Measurements from ENCODE around the gene INSR. TPM values are rescaled to one million over a fixed set of nuclear protein-coding genes. Genes with fewer than 3 reads are reported as not detected.

The INSR gene
- total RNA-seq, 1 experiment from 2014 or later = 22.6 TPM

DNA sequence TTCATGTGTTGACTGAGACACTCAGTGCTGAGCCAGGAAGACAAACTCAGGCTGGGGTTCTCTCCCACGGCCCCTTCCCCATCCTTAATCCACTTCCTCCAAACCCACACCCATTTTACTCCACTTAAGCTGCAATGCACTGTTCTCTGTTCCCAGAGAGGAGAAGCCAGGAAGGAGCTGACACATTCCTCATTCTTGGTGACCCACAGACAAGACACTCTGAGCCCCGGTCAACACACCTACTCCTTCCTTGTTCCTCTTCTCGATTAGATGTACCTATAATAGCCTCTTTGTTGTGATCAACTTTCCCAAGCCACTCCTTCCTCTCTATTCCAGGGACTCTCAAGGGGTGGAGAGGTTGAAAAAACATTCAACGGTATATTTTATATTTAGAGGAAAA, 47.1 kb downstream of the INSR start:
- no peaks in the 10 kb centered on the region for H3K9me3 ChIP-seq
- H3K36me3 Mint-ChIP-seq (ENCODE audit: insufficient read depth, unreplicated experiment) = no peaks in the 10 kb centered on the region
- CTCF ChIA-PET = no interaction called here
- H3K4me1 ChIP-seq = no peaks in the 10 kb centered on the region
- H3K36me3 ChIP-seq (ENCODE audit: control insufficient read depth, insufficient read depth, low read length) = no peaks in the 10 kb centered on the region
- H3K27me3 ChIP-seq (replicated peaks; ENCODE audit: control insufficient read depth, insufficient read depth, low read length) = no peaks in the 10 kb centered on the region
- no peaks in the 10 kb centered on the region for H3K27me3 Mint-ChIP-seq (ENCODE audit: insufficient read depth, unreplicated experiment)
- H3K4me3 Mint-ChIP-seq (ENCODE audit: unreplicated experiment) = no peak overlapping the region
- no peak overlapping the region for H3K4me3 ChIP-seq (ENCODE audit: low read depth, low read length)
- BruUV-seq (replicated peaks) = no TSS peak
- DNase-seq = no peak
- POLR2A ChIA-PET = interaction anchor here (1.0 kb wide), 1 partner anchor 405 kb away, joined by 3 read pairs; no protein-coding TSS in a partner anchor
- H3K9me3 Mint-ChIP-seq (ENCODE audit: unreplicated experiment) = no peaks in the 10 kb centered on the region
- H3K27ac Mint-ChIP-seq (ENCODE audit: unreplicated experiment) = no peak overlapping the region
- intact Hi-C loops (cut with micrococcal nuclease; ENCODE audit: unreplicated experiment) = no loop called here
- TF ChIP-seq, protein P1, sequence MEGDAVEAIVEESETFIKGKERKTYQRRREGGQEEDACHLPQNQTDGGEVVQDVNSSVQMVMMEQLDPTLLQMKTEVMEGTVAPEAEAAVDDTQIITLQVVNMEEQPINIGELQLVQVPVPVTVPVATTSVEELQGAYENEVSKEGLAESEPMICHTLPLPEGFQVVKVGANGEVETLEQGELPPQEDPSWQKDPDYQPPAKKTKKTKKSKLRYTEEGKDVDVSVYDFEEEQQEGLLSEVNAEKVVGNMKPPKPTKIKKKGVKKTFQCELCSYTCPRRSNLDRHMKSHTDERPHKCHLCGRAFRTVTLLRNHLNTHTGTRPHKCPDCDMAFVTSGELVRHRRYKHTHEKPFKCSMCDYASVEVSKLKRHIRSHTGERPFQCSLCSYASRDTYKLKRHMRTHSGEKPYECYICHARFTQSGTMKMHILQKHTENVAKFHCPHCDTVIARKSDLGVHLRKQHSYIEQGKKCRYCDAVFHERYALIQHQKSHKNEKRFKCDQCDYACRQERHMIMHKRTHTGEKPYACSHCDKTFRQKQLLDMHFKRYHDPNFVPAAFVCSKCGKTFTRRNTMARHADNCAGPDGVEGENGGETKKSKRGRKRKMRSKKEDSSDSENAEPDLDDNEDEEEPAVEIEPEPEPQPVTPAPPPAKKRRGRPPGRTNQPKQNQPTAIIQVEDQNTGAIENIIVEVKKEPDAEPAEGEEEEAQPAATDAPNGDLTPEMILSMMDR (IDR thresholded peaks at IDR 0.05; ENCODE audit: insufficient read depth in 1 of 2, low read depth in 1 of 2, low read length in 1 of 2, severe bottlenecking in 1 of 2, unreplicated experiment in 1 of 2) = no peak
- no peaks in the 10 kb centered on the region for H3K4me1 Mint-ChIP-seq (ENCODE audit: low read depth, unreplicated experiment)

DNA sequence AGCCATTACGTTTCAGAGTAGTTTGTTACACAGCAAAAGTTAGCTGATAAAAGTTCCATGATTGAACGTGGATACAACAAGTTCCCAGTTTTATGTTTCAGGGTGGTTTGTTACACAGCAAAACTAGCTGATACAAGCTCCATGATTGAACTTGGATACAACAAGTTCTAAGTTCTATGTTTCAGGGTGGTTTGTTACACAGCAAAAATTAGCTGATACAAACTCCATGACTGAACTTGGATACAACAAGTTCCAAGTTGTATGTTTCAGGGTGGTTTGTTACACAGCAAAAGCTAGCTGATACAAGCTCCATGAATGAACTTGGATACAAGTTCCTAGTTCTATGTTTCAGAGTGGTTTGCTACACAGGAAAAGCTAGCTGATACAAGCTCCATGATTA, 47.6 kb downstream of the INSR start:
- CTCF ChIA-PET = interaction anchor here (0.5 kb wide), 1 partner anchor 1797 kb away, joined by 7 read pairs; no protein-coding TSS in a partner anchor
- Histone ChIP-seq H3K27me3 (replicated peaks; ENCODE audit: control insufficient read depth, insufficient read depth, low read length) (no peaks in the 10 kb centered on the region), H3K9me3 (no peaks in the 10 kb centered on the region), H3K36me3 (ENCODE audit: control insufficient read depth, insufficient read depth, low read length) (no peaks in the 10 kb centered on the region), H3K4me3 (ENCODE audit: low read depth, low read length) (no peak overlapping the region), H3K4me1 (no peaks in the 10 kb centered on the region)
- POLR2A ChIA-PET = interaction anchor here (1.0 kb wide), 1 partner anchor 406 kb away, joined by 3 read pairs; no protein-coding TSS in a partner anchor
- no peak overlapping the region for H3K27ac Mint-ChIP-seq (ENCODE audit: unreplicated experiment)
- DNase-seq = no peak
- no peaks in the 10 kb centered on the region for H3K4me1 Mint-ChIP-seq (ENCODE audit: low read depth, unreplicated experiment)
- no peaks in the 10 kb centered on the region for H3K9me3 Mint-ChIP-seq (ENCODE audit: unreplicated experiment)
- no peak overlapping the region for H3K4me3 Mint-ChIP-seq (ENCODE audit: unreplicated experiment)
- TF ChIP-seq, protein P1 (IDR thresholded peaks at IDR 0.05; ENCODE audit: insufficient read depth in 1 of 2, low read depth in 1 of 2, low read length in 1 of 2, severe bottlenecking in 1 of 2, unreplicated experiment in 1 of 2) = no peak
- no peaks in the 10 kb centered on the region for H3K36me3 Mint-ChIP-seq (ENCODE audit: insufficient read depth, unreplicated experiment)
- H3K27me3 Mint-ChIP-seq (ENCODE audit: insufficient read depth, unreplicated experiment) = no peaks in the 10 kb centered on the region
- BruUV-seq (replicated peaks) = no TSS peak
- intact Hi-C loops (cut with micrococcal nuclease; ENCODE audit: unreplicated experiment) = no loop called here

DNA sequence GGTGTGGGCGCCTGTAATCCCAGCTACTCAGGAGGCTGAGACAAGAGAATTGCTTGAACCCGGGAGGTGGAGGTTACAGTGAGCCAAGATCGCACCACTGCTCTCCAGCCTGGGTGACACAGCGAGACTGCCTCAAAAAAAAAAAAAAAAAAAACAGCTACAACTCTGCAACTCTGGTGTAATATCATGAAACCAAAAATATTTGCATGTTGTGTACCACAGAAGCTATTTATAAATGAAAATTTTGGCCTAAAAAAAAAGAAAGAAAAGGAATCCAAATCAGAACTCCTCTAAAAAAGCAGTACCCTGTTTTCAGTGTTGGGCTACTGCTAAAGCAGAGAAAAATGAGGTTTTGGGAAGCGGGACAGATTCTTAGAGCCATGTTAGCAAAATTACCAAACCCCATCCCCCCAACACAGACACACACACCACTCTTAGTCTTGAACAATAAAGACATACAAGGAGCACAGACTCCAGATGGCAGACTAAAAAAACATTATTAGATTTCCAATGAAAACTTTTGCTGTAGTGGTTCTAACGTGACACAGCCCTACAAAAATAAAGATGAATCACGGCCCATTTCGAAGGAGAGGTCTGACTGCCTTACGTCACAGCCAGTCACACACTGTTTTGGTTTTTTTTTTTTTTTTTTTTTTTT, 51.5 kb downstream of the INSR start:
- Histone ChIP-seq H3K36me3 (ENCODE audit: control insufficient read depth, insufficient read depth, low read length) (no peaks in the 10 kb centered on the region), H3K27me3 (replicated peaks; ENCODE audit: control insufficient read depth, insufficient read depth, low read length) (no peaks in the 10 kb centered on the region), H3K4me3 (ENCODE audit: low read depth, low read length) (no peak overlapping the region), H3K4me1 (no peaks in the 10 kb centered on the region), H3K9me3 (0 out of 2 replicates have a peak, but pooled peaks cover 3% of the 10 kb centered on the region)
- no TSS peak for BruUV-seq (replicated peaks)
- H3K4me3 Mint-ChIP-seq (ENCODE audit: unreplicated experiment) = no peak overlapping the region
- ChIA-PET CTCF (interaction anchor here (0.6 kb wide), 1 partner anchor 15 kb away, joined by 6 read pairs; no protein-coding TSS in a partner anchor), POLR2A (interaction anchor here (0.6 kb wide), 1 partner anchor 870 kb away, joined by 7 read pairs; no protein-coding TSS in a partner anchor)
- H3K9me3 Mint-ChIP-seq (ENCODE audit: unreplicated experiment) = no peaks in the 10 kb centered on the region
- no peaks in the 10 kb centered on the region for H3K27me3 Mint-ChIP-seq (ENCODE audit: insufficient read depth, unreplicated experiment)
- intact Hi-C loops (cut with micrococcal nuclease; ENCODE audit: unreplicated experiment) = no loop called here
- TF ChIP-seq, protein P1 (IDR thresholded peaks at IDR 0.05; ENCODE audit: insufficient read depth in 1 of 2, low read depth in 1 of 2, low read length in 1 of 2, severe bottlenecking in 1 of 2, unreplicated experiment in 1 of 2) = no peak
- H3K36me3 Mint-ChIP-seq (ENCODE audit: insufficient read depth, unreplicated experiment) = no peaks in the 10 kb centered on the region
- no peaks in the 10 kb centered on the region for H3K4me1 Mint-ChIP-seq (ENCODE audit: low read depth, unreplicated experiment)
- no peak for DNase-seq
- no peak overlapping the region for H3K27ac Mint-ChIP-seq (ENCODE audit: unreplicated experiment)

Data from Caco-2 (cell line).